ENCODE data around the gene IL16.
"Not testable (repeated sequence)": the region's sequence is repeated elsewhere in the genome, so short reads cannot be mapped to it uniquely, and the experiment has no call there.

Gene IL16

GRCh38 chr15:81196576-81197254 lies at the start of gene IL16:
Gene IL16 (plus strand): TSS chr15:81196879. CDS start chr15:81225400, 28,521 bp downstream.
- DNase-seq, result no peak

GRCh38 chr15:81151389-81151788 lies 45.3 kb upstream of the IL16 start:
- no peak for DNase-seq

GRCh38 chr15:81152339-81152738 lies 44.3 kb upstream of the IL16 start:
- no peak for DNase-seq

- no peak for DNase-seq
Observed at GRCh38 chr15:81152799-81153198, 43.9 kb upstream of the IL16 start.

- DNase-seq, result no peak
Observed at GRCh38 chr15:81155375-81156218, 41.1 kb upstream of the IL16 start.

GRCh38 chr15:81156324-81156723 lies 40.4 kb upstream of the IL16 start:
- no peak for DNase-seq

- no peak for DNase-seq
Observed at GRCh38 chr15:81157195-81157938, 39.3 kb upstream of the IL16 start.

- no peak for DNase-seq
Observed at GRCh38 chr15:81157939-81158223, 38.8 kb upstream of the IL16 start.

- not testable (repeated sequence) for DNase-seq
Observed at GRCh38 chr15:81158561-81158960, 38.1 kb upstream of the IL16 start.

GRCh38 chr15:81160312-81161159 lies 36.1 kb upstream of the IL16 start:
- no peak for DNase-seq

- peak in 1 of 4 experiments; percentile 8 for DNase-seq
Observed at GRCh38 chr15:81161160-81161673, 35.5 kb upstream of the IL16 start.

GRCh38 chr15:81161851-81162250 lies 34.8 kb upstream of the IL16 start:
- no peak for DNase-seq

GRCh38 chr15:81163961-81164800 lies 32.5 kb upstream of the IL16 start:
- no peak for DNase-seq

GRCh38 chr15:81165535-81165934 lies 31.1 kb upstream of the IL16 start:
- no peak for DNase-seq

GRCh38 chr15:81166636-81167305 lies 29.9 kb upstream of the IL16 start:
- no peak for DNase-seq

- no peak for DNase-seq
Observed at GRCh38 chr15:81168131-81168526, 28.6 kb upstream of the IL16 start.

GRCh38 chr15:81168644-81169043 lies 28.0 kb upstream of the IL16 start:
- DNase-seq, result no peak

- no peak for DNase-seq
Observed at GRCh38 chr15:81170511-81170910, 26.2 kb upstream of the IL16 start.

GRCh38 chr15:81171286-81171685 lies 25.4 kb upstream of the IL16 start:
- no peak for DNase-seq

GRCh38 chr15:81174125-81174791 lies 22.4 kb upstream of the IL16 start:
- DNase-seq, result no peak

Data from activated naive CD4-positive, alpha-beta T cell (primary cell).